ENCODE results near the gene DEK. TPM values are rescaled to one million over a fixed set of nuclear protein-coding genes. Genes with fewer than 3 reads are reported as not detected.

The DEK gene
- total and polyA plus RNA-seq, 2 of the 13 experiments (the other 11 are each of a cell fraction or from before 2014, with no cell fraction given): 53.2 to 276 TPM

- TF ChIP-seq ZNF589 (CRISPR knock-in tag; conservative IDR thresholded peaks at IDR 0.05) (no peak; the same call in 1 of the 2 replicates), MTA3 (CRISPR knock-in tag; IDR thresholded peaks at IDR 0.05) (no peak), ZNF644 (CRISPR knock-in tag; IDR thresholded peaks at IDR 0.05; ENCODE audit: low read depth) (no peak), NPAS2 (CRISPR knock-in tag; IDR thresholded peaks at IDR 0.05; ENCODE audit: borderline replicate concordance) (no peak), NAIF1 (CRISPR knock-in tag; IDR thresholded peaks at IDR 0.05; ENCODE audit: borderline replicate concordance) (no peak), ARID2 (CRISPR knock-in tag; IDR thresholded peaks at IDR 0.05; ENCODE audit: borderline replicate concordance) (0 out of 2 replicates have a peak, but pooled peaks have one; percentile 59), ZNF770 (CRISPR knock-in tag; IDR thresholded peaks at IDR 0.05) (peak; percentile 7; the same call in 1 of the 2 replicates), ZNF432 (CRISPR knock-in tag; IDR thresholded peaks at IDR 0.05; ENCODE audit: borderline replicate concordance) (no peak), REXO4 (CRISPR knock-in tag; IDR thresholded peaks at IDR 0.05; ENCODE audit: borderline replicate concordance) (no peak), GATAD1 (CRISPR knock-in tag; IDR thresholded peaks at IDR 0.05) (no peak), PRMT3 (CRISPR knock-in tag; IDR thresholded peaks at IDR 0.05; ENCODE audit: borderline replicate concordance, low read depth) (peak; percentile 82; the same call in 1 of the 2 replicates), ZSCAN12 (CRISPR knock-in tag; IDR thresholded peaks at IDR 0.05) (no peak), PHF5A (CRISPR knock-in tag; IDR thresholded peaks at IDR 0.05; ENCODE audit: low read depth, unreplicated experiment) (no peak), ZFP82 (CRISPR knock-in tag; IDR thresholded peaks at IDR 0.05; ENCODE audit: borderline replicate concordance) (peak; percentile 47; the same call in 1 of the 2 replicates), ZNF841 (CRISPR knock-in tag; IDR thresholded peaks at IDR 0.05; ENCODE audit: borderline replicate concordance) (peak; percentile 75; the same call in 1 of the 2 replicates), ZMYM4 (CRISPR knock-in tag; IDR thresholded peaks at IDR 0.05) (peak; percentile 88), ZNF577 (CRISPR knock-in tag; IDR thresholded peaks at IDR 0.05; ENCODE audit: borderline replicate concordance, low read depth) (no peak), GZF1 (CRISPR knock-in tag; IDR thresholded peaks at IDR 0.05) (no peak), ZNF749 (CRISPR knock-in tag; IDR thresholded peaks at IDR 0.05; ENCODE audit: borderline replicate concordance) (0 out of 2 replicates have a peak, but pooled peaks have one; percentile 84), MAFG (CRISPR knock-in tag; IDR thresholded peaks at IDR 0.05) (no peak), ZNF556 (CRISPR knock-in tag; IDR thresholded peaks at IDR 0.05; ENCODE audit: borderline replicate concordance) (no peak; the same call in 1 of the 2 replicates), ZNF383 (CRISPR knock-in tag; IDR thresholded peaks at IDR 0.05; ENCODE audit: borderline replicate concordance) (no peak), ZNF354B (CRISPR knock-in tag; IDR thresholded peaks at IDR 0.05) (no peak), EED (CRISPR knock-in tag; IDR thresholded peaks at IDR 0.05) (no peak), NR2F1 (CRISPR knock-in tag; IDR thresholded peaks at IDR 0.05) (no peak), NCOA1 (CRISPR knock-in tag; IDR thresholded peaks at IDR 0.05) (no peak), REPIN1 (CRISPR knock-in tag; IDR thresholded peaks at IDR 0.05; ENCODE audit: borderline replicate concordance, low read depth) (no peak), XBP1 (CRISPR knock-in tag; IDR thresholded peaks at IDR 0.05) (no peak), ZNF7 (CRISPR knock-in tag; IDR thresholded peaks at IDR 0.05) (no peak)
Observed at GRCh38 chr6:18264219-18264922, at the start of gene DEK (continued).
